OCI-LY1 (cell line): ENCODE results near the gene ZMYM4.

ENCODE experiments used
- CTCF ChIP-seq: fragments of 200-600 bp; sonication (generic), shearing (Covaris generic); IDR thresholded peaks from 2 replicates; pipeline ENCODE4 v1.5.1; 2017; ENCODE audit warnings: mild to moderate bottlenecking, antibody characterized with exemption, low read length, moderate library complexity, mixed read lengths
- EZH2 ChIP-seq: fragments of 200-600 bp; sonication (generic), shearing (Covaris generic); IDR thresholded peaks from 2 replicates; pipeline ENCODE4 v1.8.0; 2017; ENCODE audit warnings: borderline replicate concordance, mixed run types, mild to moderate bottlenecking, antibody characterized with exemption, low read length, moderate library complexity, mixed read lengths

DNA sequence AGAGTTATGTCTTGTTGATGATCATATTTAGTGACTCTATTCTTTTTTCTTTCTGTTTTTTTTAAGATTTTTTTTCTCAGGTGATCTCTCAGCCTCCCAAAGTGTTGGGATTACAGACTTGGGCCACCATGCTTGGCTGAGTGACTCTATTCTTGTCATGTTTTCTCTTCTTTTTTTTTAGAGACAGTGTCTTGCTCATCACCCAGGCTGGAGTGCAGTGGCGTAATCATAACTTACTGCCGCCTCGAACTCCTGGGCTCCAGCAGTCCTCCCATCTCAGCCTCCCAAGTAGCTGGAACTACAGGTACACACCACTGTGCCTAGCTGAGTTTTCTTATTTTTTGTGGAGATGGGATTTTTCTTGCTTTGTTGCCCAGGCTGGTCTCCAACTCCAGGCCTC, 36.9 kb downstream of the ZMYM4 start:
- TF ChIP-seq CTCF (no peak), EZH2 (no peak)
